Left forelimb (tissue), 1 donor: ENCODE data around the gene MYH13.

Source experiments
- DNase-seq: peaks from one replicate; pipeline ENCODE4 v3.0.0-alpha.2; 2018; ENCODE audit warnings: low spot score

Gene MYH13

DNA sequence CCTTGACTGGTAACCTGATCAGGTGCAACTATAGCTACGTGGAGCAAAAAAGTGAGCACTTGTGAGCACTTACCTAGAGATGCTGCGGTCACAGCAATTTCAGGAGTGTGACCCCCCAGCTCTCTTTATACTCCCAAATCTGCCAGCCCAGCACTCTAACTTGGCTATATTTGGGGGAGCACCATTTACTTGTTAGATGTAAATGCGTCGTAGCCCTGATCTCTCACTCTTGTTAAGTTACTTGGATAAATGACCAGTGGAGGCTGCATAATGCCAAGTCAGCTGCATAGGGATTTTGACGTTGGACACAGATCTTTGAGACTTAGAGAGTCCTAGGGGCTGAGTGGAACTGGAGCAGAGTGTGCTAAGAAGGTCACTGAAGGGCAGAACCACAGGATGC, at the start of gene MYH13:
Gene MYH13, minus strand, starts transcription at position 101 of the 400 bp plus-strand sequence. CDS start 8,476 bp downstream, outside the sequence.
- DNase-seq: no peak

- no peak for DNase-seq
These were observed 49.2 kb upstream of the MYH13 start, which contains the start of gene MYH8 for GRCh38 chr17:10421900-10422542. MYH8 (minus strand) TSS chr17:10421950; CDS start chr17:10420227, 1,723 bp downstream.

GRCh38 chr17:10421211-10421610, 48.4 kb upstream of the MYH13 start:
- DNase-seq: no peak

- DNase-seq: no peak
These were observed 48.0 kb upstream of the MYH13 start for GRCh38 chr17:10420811-10421210.

DNA sequence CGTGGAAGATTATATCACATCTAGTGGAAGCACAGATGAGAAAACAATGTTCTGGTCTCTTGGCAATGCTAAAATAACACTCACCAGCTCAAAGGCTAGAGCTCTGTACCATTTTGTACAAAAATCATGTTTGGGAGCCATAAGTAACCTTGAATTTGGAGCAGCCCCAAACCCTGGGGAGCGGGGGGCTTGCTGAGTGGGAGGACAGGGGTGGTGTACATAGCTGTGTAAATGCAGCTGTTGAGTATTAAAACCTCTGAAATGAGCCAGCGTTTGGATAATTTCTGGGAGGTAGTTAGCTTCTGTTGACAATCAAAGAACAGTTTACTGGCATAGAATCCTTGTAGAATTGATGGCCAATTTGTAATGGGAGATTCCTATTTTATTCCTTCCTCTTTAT, 44.6 kb upstream of the MYH13 start:
- no peak for DNase-seq

- no peak for DNase-seq
These were observed 42.4 kb upstream of the MYH13 start for GRCh38 chr17:10415161-10415560.

DNA sequence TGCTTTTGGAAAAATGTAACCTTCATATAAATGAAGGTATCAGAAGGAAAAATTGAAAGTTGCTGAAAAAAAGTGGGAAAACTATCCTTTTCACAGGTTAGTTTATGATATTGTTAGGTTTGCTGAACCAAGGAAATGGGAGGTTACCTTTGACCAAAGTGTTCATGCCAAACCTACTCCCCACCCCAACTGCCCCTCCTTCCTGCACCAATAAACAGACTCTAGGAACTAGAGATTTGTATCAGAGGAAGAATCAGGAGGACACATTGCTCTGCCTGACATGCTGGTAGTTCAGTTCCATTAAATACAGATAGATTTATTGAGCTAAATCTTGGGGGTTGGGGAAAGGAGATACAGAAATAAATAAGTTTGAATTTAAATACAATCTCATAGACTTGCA, 30.8 kb upstream of the MYH13 start:
- no peak for DNase-seq

GRCh38 chr17:10398352-10398751, 25.5 kb upstream of the MYH13 start:
- DNase-seq: no peak

DNA sequence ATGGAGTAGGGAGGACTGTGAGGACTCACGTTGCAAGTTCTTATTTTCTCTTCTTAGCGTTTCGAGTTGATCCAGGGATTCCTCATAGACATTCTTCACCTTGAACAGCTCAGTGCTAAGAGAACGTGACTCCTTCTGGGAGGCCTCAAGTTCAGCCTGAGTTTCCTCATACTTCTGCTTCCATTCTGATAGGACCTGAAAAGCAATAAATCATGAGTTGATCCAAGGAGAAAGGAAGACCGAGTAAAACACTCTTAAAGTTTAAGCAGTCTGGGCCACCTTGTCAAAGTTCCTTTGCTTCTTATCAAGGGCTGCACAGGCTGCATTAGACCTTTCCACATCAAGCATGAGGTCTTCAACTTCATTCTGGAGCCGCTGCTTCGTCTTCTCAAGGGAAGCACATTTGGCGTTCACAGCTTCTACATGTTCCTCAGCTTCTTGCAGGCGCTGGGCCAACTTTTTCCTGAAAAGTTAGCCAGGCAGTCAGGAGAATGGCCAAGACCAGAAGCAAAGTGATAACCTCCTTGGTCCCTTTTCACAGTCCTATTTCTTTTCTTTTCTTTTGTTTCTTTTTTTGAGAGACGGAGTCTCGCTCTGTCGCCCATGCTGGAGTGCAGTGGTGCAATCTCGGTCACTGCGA, 23.8 kb upstream of the MYH13 start:
- no peak for DNase-seq

- no peak for DNase-seq
These were observed 21.5 kb upstream of the MYH13 start for GRCh38 chr17:10394201-10394887.

GRCh38 chr17:10392880-10393279, 20.1 kb upstream of the MYH13 start:
- no peak for DNase-seq

GRCh38 chr17:10385871-10386270, 13.1 kb upstream of the MYH13 start:
- DNase-seq: no peak

GRCh38 chr17:10384175-10384574, 11.4 kb upstream of the MYH13 start:
- DNase-seq: no peak

GRCh38 chr17:10380631-10381408, 8.0 kb upstream of the MYH13 start:
- no peak for DNase-seq

DNA sequence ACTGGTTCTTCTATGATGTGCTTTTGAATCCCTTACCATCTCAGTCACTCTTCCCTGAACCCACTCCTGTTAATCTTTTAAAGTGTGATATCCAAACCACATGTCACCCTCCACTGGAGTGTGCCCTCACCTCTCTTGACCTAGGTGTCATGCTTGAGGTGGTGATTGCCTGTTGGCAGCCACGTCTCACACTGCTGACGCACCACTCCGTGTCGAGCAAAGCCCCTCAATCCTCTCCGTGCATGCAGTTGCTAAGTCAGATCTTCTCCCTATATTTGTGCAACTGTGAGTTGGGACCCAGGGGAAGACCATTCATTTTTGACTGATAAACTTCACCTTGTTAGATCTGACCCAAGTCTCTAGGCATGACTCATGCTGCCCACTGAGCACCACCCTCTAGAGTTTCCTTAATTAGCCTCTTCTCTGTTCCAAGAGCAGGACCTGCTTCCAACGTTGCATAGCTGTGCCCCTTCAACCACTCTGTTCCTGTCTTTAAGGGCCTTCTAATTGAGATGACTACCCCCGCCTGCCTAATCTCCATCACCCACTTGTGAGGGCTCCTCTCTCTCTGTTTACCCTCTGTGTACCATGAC, 2.7 kb downstream of the MYH13 start:
- DNase-seq: no peak

DNA sequence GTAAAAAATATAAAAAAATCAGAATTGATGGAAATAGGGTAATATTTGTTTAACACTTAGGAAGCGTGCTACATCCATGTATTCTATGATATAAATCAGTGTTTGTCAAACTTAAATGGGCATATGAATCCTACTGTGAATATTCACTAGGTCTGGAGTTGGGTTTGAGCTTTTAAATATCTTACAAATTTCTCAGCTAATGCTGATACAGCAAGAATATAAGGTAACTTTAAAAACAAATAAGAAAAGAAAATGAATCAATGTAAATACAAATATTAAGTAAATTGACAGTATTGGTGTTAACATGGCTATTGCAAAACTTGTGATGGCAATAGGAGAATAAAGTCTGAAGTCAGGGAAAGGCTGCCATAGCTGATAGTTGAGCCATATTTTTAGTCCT, 3.6 kb downstream of the MYH13 start:
- no peak for DNase-seq

DNA sequence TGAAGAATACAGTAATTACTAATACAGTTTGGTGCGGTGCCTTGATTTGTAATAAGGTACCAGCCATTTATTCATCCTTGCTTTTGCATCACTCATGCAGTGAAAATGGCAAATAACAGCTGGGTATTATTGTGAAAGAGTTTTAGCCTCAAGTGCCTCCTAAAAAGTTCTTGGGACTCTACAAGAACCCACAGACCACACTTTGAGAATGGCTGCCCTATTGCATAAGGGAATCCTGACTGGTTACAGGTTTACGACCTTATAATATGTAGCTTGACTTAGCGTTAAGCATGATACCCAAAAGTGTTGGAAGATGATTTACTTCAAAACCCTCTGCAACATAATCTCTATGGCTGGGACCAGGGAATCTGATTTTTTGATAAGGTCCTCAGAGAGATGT, 4.2 kb downstream of the MYH13 start:
- no peak for DNase-seq

- no peak for DNase-seq
These were observed 12.2 kb downstream of the MYH13 start for GRCh38 chr17:10360578-10360977.

DNA sequence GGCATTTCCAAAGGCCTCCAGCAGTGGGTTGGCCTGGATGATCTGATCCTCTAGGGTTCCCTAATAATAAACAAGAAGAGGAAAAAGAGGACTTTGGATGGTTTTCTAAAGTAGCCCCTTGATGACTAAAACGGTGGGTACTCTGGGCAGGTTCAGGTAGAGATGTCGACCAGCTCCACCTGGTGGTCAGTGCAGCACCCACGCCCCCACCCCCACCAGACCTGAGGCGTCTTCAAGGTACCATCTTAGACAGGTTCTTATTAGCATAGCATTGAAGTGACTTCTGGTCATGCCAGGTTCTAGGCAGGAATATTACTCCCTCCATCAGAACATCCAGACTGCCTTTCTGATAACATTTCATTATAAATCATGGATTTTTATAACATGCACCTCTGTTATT, 15.0 kb downstream of the MYH13 start:
- DNase-seq: no peak

GRCh38 chr17:10354651-10355050, 18.2 kb downstream of the MYH13 start:
- no peak for DNase-seq

GRCh38 chr17:10352893-10353292, 19.9 kb downstream of the MYH13 start:
- DNase-seq: no peak

DNA sequence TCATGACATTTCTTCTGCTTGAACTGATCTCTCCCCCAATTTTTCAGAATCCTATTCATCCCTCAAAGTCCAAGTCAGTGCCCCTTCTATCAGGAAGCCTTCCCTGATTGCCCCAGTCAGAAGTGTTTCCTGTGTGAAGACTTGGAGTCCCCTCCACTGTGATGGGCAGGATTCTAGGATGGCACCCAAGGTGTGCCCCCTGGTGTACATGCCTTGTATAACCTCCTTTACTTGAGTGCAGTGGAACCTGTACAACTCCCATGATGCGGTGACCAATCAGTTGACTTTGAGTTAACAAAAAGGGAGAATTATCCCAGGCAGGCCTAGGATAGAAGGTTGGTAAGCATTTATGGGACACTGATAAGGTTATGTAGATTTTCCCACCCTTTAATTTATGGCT, 23.4 kb downstream of the MYH13 start:
- DNase-seq: no peak
